ENCODE data around the gene USP46. TPM values are rescaled to one million over a fixed set of nuclear protein-coding genes. Genes with fewer than 3 reads are reported as not detected.

The USP46 gene
- total RNA-seq, 2 donors from 2014 or later = 19.1 to 28.0 TPM

DNA sequence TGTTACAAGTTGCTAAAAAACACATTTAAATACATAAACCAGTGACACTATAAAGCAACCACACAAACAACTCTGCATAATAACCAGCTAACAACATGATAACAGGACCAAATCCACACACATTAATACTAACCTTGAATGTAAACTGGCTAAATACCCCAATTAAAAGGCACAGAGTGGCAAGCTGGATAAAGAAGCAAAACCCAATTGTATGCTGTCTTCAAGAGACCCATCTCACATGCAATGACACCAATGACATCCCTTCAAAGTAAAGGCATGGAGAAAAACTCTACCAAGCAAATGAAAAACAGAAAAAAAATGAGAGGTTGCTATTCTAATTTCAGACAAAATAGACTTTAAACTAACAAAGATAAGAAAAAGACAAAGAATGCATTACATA lies 34.4 kb upstream of the USP46 start:
- Histone ChIP-seq H3K9me3 (peaks cover 9 to 16% of the 10 kb centered on the region in 2 donors), H3K4me1 (no peaks in the 10 kb centered on the region), H3K36me3 (no peaks in the 10 kb centered on the region), H3K4me3 (no peak overlapping the region), H3K27me3 (no peaks in the 10 kb centered on the region), H3K27ac (no peak overlapping the region)
- TF ChIP-seq CTCF (IDR thresholded peaks at IDR 0.05) = no peak
- DNase-seq (ENCODE audit: low spot score) = no peak

DNA sequence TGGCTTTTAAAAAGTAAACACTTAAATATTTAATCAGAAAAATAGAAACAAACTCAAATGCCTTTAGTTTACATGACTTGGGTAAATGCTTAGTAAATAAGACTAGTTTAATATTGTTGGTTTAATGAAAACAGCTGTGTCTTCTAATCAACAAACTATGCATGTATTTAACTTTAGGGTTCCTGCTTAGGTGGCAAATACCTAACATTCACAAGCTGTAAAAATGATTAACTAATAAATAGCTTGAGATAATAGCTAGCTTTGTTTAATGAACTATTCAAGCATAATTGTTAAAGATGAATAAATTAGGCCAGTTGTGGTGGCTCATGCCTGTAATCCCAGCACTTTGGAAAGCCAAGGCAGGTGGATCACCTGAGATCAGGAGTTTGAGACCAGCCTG lies 30.0 kb upstream of the USP46 start:
- H3K27ac ChIP-seq = no peak overlapping the region
- DNase-seq (ENCODE audit: low spot score) = no peak
- TF ChIP-seq CTCF (IDR thresholded peaks at IDR 0.05) = no peak

GRCh38 chr4:52687696-52688095 lies 28.6 kb upstream of the USP46 start:
- no peaks in the 10 kb centered on the region for H3K27me3 ChIP-seq
- H3K4me3 ChIP-seq = no peak overlapping the region
- no peak for DNase-seq (ENCODE audit: low spot score)
- TF ChIP-seq CTCF (IDR thresholded peaks at IDR 0.05) = no peak
- H3K27ac ChIP-seq = no peak overlapping the region
- H3K9me3 ChIP-seq = peaks cover 0 to 3% of the 10 kb centered on the region in 2 donors
- no peaks in the 10 kb centered on the region for H3K4me1 ChIP-seq
- no peaks in the 10 kb centered on the region for H3K36me3 ChIP-seq

More for the DNA sequence above, 30.0 kb upstream of the USP46 start:
- Histone ChIP-seq H3K4me3 (no peak overlapping the region), H3K27me3 (no peaks in the 10 kb centered on the region), H3K9me3 (peaks cover 9 to 16% of the 10 kb centered on the region in 2 donors), H3K36me3 (no peaks in the 10 kb centered on the region), H3K4me1 (no peaks in the 10 kb centered on the region)

DNA sequence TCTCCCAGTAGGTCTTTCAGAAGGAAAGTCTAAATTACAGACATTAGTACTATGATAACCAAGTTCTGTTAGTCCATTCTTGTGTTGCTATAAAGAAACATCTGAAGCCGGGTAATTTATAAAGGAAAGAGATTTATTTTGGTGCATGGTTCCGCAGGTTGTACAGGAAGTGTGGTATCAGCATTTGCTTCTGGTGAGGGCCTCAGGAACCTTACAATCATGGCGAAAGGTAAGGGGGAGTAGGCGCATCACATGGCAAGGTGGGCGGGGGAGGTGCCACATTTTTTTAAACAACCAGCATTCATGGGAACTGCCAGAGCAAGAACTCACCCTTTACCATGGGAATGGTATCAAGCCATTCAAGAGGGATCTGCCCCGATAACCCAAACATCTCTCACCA lies 26.2 kb upstream of the USP46 start:
- Histone ChIP-seq H3K27me3 (no peaks in the 10 kb centered on the region), H3K4me3 (no peak overlapping the region), H3K9me3 (no peaks in the 10 kb centered on the region), H3K36me3 (no peaks in the 10 kb centered on the region), H3K4me1 (no peaks in the 10 kb centered on the region), H3K27ac (no peak overlapping the region)
- no peak for DNase-seq (ENCODE audit: low spot score)
- no peak for TF ChIP-seq CTCF (IDR thresholded peaks at IDR 0.05)

DNA sequence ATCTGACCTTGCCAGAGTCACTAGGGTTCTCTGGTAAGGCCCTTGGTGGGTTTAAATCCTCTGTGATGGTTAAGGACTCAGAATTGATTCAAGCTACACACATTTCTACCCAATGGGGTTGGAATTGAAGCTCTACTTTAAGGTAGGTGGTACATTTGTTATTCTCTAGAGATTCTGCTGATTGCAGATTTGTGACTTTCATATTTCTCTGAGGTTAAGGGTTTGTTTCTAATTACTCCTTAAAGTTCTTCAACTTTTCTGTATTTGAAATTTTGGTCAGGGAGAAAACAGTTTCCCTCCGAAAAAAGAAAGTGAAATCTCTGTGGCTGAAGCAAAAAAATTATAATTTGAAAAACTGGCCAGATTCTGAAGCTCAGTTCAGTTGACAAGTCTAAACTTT lies 25.8 kb upstream of the USP46 start:
- H3K36me3 ChIP-seq = no peaks in the 10 kb centered on the region
- H3K27me3 ChIP-seq = no peaks in the 10 kb centered on the region
- DNase-seq (ENCODE audit: low spot score) = no peak
- no peaks in the 10 kb centered on the region for H3K9me3 ChIP-seq
- H3K4me3 ChIP-seq = no peak overlapping the region
- no peak overlapping the region for H3K27ac ChIP-seq
- H3K4me1 ChIP-seq = no peaks in the 10 kb centered on the region
- no peak for TF ChIP-seq CTCF (IDR thresholded peaks at IDR 0.05)

DNA sequence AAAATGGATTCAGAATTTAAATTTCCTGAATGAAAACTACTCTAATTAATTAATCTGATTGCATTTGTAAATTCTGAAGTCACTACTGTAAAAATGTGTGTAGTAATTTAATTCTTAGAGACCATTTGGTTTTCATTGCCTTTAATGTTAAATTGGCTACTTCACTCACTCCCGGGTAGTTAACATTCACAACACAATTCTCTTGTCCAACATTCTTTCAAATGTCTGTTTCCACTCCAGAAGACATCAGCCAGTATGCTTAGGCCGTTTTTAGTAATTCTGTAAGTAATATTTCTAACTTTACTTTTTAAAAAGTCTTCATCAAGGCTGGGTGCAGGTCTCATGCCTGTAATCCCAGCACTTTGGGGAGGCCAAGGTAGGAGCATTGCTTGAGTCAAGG lies 21.3 kb upstream of the USP46 start:
- TF ChIP-seq CTCF (IDR thresholded peaks at IDR 0.05) = no peak

More for the DNA sequence above, 21.3 kb upstream of the USP46 start:
- no peak for DNase-seq (ENCODE audit: low spot score)
- no peak overlapping the region for H3K4me3 ChIP-seq
- no peaks in the 10 kb centered on the region for H3K27me3 ChIP-seq
- H3K4me1 ChIP-seq = no peaks in the 10 kb centered on the region
- no peak overlapping the region for H3K27ac ChIP-seq
- no peaks in the 10 kb centered on the region for H3K36me3 ChIP-seq
- no peaks in the 10 kb centered on the region for H3K9me3 ChIP-seq
